Brain microvascular endothelial cell (primary cell): Measurements from ENCODE around the gene PDE1C.
A peak's percentile ranks its signal among the peaks of the same experiment; 100 is the strongest.

Experiments used
- DNase-seq: peaks from one replicate; pipeline ENCODE4 v3.0.0-alpha.2; 2020
- H3K27ac ChIP-seq: fragments of 250-450 bp; sonication (Bioruptor Pico); 2 replicates; pipeline ENCODE4 v1.5.1; 2020; ENCODE audit warnings: mild to moderate bottlenecking, moderate library complexity
- H3K27me3 ChIP-seq: fragments of 250-450 bp; sonication (Bioruptor Pico); replicated peaks from 2 replicates; pipeline ENCODE4 v1.5.1; 2020; ENCODE audit warnings: mild to moderate bottlenecking
- H3K36me3 ChIP-seq: fragments of 250-450 bp; sonication (Bioruptor Pico); replicated peaks from 2 replicates; pipeline ENCODE4 v1.5.1; 2020; ENCODE audit warnings: mild to moderate bottlenecking
- H3K4me3 ChIP-seq: 2 replicates; pipeline ENCODE4 v1.5.1; 2011; ENCODE audit warnings: low read depth, mild to moderate bottlenecking, control low read depth, low read length, moderate library complexity
- in situ Hi-C: cut with HindIII; loops from 2 replicates; pipeline ENCODE4 v1.10.0; 2017; ENCODE audit warnings: low sequenced_read_pairs, low pct_ligation_motif_present
- TF ChIP-seq, protein P1 (sequence below): IDR thresholded peaks from 2 replicates; pipeline ENCODE4 v1.5.1; 2011; ENCODE audit warnings: low read depth, mild to moderate bottlenecking, moderate library complexity, low read length, control low read depth, inconsistent platforms; ENCODE audit errors: missing control alignments

The PDE1C gene

GRCh38 chr7:32048970-32049491 lies 21.2 kb downstream of the PDE1C start:
- no peaks in the 10 kb centered on the region for H3K36me3 ChIP-seq
- DNase-seq = no peak
- TF ChIP-seq, protein P1, sequence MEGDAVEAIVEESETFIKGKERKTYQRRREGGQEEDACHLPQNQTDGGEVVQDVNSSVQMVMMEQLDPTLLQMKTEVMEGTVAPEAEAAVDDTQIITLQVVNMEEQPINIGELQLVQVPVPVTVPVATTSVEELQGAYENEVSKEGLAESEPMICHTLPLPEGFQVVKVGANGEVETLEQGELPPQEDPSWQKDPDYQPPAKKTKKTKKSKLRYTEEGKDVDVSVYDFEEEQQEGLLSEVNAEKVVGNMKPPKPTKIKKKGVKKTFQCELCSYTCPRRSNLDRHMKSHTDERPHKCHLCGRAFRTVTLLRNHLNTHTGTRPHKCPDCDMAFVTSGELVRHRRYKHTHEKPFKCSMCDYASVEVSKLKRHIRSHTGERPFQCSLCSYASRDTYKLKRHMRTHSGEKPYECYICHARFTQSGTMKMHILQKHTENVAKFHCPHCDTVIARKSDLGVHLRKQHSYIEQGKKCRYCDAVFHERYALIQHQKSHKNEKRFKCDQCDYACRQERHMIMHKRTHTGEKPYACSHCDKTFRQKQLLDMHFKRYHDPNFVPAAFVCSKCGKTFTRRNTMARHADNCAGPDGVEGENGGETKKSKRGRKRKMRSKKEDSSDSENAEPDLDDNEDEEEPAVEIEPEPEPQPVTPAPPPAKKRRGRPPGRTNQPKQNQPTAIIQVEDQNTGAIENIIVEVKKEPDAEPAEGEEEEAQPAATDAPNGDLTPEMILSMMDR = no peak
- no peaks in the 10 kb centered on the region for H3K27me3 ChIP-seq
- H3K4me3 ChIP-seq = no peak overlapping the region
- no peak overlapping the region for H3K27ac ChIP-seq
- in situ Hi-C loops = no loop called here

GRCh38 chr7:32047801-32048200 lies 22.4 kb downstream of the PDE1C start:
- TF ChIP-seq, protein P1 = no peak
- no peak for DNase-seq
- no peak overlapping the region for H3K27ac ChIP-seq
- no peaks in the 10 kb centered on the region for H3K36me3 ChIP-seq
- H3K27me3 ChIP-seq = no peaks in the 10 kb centered on the region
- no peak overlapping the region for H3K4me3 ChIP-seq
- in situ Hi-C loops = no loop called here

- TF ChIP-seq, protein P1 = no peak
- DNase-seq = no peak
- in situ Hi-C loops = no loop called here
- Histone ChIP-seq H3K27me3 (no peaks in the 10 kb centered on the region), H3K27ac (no peak overlapping the region), H3K4me3 (no peak overlapping the region), H3K36me3 (no peaks in the 10 kb centered on the region)
Observed at GRCh38 chr7:32047075-32047474, 23.1 kb downstream of the PDE1C start.

- DNase-seq = no peak
- TF ChIP-seq, protein P1 = no peak
- in situ Hi-C loops = no loop called here
- Histone ChIP-seq H3K27me3 (no peaks in the 10 kb centered on the region), H3K27ac (no peak overlapping the region), H3K4me3 (no peak overlapping the region), H3K36me3 (no peaks in the 10 kb centered on the region)
Observed at GRCh38 chr7:32045228-32045627, 25.0 kb downstream of the PDE1C start.

DNA sequence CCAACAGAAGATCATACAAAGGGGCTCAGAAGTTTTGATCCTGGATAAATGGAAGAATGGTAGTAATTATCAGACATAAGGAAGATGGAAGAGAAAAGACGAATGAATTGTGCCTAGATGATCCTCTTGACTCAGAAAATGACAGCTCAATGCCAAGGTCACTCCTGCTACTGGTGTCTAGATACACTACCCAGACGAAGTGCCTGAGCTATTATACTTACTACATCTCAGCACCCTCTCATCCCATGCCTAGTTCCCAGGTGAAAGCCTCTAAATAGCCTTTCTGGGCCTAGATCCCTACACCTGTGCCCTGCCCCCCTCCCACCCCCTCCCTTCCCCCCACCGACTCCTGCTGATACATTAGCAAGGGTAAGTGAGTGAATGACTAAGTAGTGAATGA lies 25.5 kb downstream of the PDE1C start:
- TF ChIP-seq, protein P1 = no peak
- no peaks in the 10 kb centered on the region for H3K36me3 ChIP-seq
- no peak overlapping the region for H3K27ac ChIP-seq
- DNase-seq = no peak
- in situ Hi-C loops = no loop called here
- no peaks in the 10 kb centered on the region for H3K27me3 ChIP-seq
- no peak overlapping the region for H3K4me3 ChIP-seq

- in situ Hi-C loops = no loop called here
- DNase-seq = peak; percentile 43
- no peak overlapping the region for H3K4me3 ChIP-seq
- no peak overlapping the region for H3K27ac ChIP-seq
- H3K27me3 ChIP-seq = no peaks in the 10 kb centered on the region
- H3K36me3 ChIP-seq = no peaks in the 10 kb centered on the region
- TF ChIP-seq, protein P1 = no peak
Observed at GRCh38 chr7:32043688-32044087, 26.5 kb downstream of the PDE1C start.
